Dermis blood vessel endothelial cell (primary cell): ENCODE data around the gene REXO4. TPM values are rescaled to one million over a fixed set of nuclear protein-coding genes. Genes with fewer than 3 reads are reported as not detected.
"Not testable (repeated sequence)": the region's sequence is repeated elsewhere in the genome, so short reads cannot be mapped to it uniquely, and the experiment has no call there.

ENCODE experiments used
- DNase-seq: peaks from one replicate; pipeline ENCODE4 v3.0.0; 2010
- total RNA-seq: library from RNA; depleted of rRNA; stranded (reverse); fragments of >200 nt; gene quantifications from 2 replicates; pipeline ENCODE4 v1.2.3, GENCODE V29; 2014

The REXO4 gene
- total RNA-seq, 1 donor from 2014 or later, result 16.2 TPM

DNA sequence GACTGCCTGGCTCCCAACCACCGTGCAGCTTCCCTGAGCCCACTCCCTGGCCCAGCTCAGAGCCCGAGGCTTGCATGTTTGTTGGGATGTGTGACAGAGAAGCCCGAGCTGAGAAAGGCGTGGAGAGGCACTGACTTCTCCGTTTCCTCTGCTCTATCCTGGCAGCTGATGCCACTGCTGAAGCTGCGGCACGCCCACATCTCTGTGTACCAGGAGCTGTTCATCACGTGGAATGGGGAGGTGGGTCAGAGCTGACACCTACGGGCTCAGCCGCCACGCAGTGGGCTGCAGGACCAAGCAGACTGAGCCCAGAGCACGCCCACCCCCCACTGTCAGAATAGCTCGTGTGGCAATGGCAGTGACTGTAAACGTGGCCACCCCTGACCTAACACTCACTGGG, 32.4 kb downstream of the REXO4 start:
- no peak for DNase-seq

DNA sequence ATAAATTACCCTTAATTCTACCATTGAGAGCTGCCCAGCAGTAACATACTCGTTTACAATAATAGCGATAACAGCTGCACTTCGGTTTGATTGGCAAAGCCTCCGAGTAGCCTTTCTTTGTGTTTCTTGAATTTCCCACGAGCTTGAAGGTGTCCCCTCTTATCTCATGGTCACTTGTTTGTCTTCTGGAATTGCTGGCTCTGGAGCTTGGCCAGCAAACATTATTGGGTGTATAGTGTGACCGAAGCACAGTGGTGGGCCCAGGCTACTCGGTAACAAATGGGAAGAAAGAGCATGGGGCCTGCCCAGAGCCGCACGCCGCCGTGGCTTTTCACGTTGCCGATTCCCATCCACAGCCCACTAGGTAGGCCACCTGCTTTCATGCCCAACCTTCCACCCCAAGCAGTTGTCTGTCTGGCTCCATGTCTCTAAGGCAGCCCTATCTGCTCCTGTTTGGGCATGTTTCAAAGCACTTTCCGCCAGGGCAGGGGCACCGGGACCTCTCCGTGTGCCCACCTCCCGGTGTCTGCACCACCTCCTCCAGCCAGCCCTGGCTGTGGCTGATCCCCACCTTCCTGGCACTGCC, 33.0 kb downstream of the REXO4 start:
- DNase-seq, result no peak

DNA sequence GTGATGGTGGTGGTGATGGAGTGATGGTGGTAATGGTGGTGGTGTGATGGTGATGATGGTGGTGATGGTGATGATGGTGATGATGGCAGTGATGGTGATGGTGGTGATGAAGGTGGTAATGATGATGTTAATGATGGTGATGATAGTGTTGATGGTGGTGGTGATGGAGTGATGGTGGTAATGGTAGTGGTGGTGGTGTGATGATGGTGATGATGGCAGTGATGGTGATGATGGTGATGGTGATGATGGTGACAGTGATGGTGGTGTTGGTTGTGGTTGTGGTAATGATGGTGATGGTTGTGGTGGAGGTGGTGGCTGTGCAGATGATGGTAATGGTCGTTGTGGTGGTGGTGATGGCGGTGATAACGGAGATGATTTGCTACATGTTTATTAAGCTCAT, 34.4 kb downstream of the REXO4 start:
- no peak for DNase-seq

DNA sequence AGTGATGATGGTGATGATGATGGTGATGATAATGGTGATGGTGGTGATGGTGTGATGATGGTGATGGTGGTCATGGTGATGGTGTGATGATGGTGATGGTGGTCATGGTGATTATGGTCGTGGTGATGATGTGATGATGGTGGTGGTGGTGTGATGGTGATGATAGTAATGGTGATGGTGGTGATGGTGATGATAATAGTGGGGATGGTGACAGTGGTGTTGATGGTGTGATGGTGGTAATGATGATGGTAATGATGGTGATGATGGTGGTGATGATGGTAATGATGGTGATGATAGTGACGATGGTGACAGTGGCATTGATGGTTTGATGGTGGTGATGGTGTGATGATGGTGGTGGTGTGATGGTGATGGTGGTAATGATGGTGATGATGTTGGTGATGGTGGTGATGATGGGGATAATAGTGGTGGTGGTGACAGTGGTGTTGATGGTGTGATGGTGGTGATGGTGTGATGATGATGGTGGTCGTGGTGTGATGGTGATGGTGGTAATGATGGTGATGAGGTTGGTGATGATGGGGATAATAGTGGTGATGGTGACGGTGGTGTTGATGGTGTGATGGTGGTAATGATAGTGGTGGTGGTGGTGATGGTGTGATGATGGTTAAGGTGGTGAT, 35.2 kb downstream of the REXO4 start:
- no peak for DNase-seq

DNA sequence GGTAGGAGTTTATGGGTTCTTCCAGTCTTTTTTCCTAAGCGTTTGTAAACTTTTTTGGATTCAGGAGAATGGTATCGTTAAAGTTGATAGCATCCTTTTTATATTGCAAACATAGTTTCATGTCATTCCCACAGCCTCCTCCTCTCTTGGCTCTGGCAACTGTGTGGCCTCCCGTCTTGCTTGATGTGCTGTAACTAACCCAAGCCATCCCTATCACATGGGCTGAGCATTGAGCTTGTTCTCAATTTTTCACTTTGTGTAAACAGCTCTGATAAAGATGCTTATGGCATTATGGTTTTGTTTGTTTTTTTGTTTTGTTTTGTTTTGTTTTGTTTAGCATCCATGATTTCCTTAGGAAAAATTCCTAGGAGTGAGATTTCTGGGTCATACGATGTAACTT, 37.1 kb downstream of the REXO4 start:
- no peak for DNase-seq

DNA sequence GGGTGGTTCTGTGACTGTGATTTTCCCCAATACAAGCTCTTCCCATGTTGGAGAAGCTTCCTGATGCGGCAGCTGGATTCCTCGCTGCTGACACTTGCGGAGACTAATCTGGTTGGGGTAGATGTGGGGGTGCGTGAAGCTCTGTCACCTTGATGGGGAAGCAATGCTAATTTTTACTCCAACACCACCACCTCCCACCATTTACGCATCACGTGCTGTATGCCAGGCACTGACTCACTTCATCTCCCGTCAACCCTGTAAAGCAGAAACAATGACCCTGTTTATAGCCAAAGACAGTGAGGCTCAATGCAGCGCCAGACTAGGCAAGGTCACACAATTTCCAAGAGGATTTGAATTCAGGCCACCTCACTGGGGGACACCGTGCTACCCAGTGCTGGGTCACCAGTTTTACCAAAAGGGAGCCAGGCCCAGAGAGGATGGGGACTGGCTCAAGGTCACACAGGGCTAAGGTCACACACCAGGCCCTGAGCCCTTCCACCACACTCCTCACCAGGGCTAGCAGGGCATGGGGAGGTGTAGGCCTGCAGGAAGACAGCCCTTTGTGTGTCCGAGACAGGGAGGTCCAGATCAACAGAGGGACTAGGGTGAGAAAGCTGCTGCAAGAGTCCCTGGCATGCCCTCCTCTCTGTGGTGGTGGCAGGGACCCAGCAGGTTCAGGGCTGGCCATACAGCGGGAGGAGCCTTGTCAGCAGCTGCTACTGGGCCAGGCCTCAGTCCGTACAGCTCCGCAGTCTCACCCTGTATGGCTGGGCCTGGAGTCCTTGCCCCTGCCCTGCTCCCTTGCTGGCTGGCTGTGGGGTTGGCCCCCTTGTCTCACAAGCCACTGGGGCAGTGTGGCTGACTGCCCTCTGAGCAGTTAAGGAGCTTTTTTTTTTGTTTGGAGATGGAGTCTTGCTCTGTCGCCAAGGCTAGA, 38.4 kb downstream of the REXO4 start:
- DNase-seq, result peak; percentile 19

DNA sequence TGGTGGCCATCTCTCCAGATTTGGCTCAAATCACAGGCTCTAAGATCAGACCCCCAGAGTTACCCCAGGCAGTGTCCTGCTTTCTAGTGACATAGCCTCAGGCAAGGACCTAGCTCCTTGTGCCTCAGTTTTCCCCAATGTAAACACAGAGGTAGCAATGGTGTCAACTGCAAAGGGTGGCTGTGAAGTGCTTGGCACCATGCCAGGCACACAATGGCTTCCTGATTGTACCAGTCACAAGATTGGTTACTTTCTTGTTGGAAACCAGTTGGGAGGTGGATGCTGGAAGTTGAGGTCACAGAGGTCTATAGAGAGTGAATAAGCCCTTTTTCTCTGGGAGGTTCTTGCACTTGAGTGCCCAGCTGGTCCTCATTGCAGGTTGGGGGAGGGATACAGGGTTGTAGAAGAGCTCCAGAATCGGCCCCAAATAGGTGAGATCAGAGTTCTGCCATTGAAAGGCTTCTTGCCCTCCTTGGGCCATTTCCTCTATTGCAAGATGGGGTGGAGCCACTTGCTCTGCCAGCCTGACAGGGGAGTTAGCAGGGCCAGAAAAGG, 39.3 kb downstream of the REXO4 start:
- DNase-seq, result peak; percentile 13

DNA sequence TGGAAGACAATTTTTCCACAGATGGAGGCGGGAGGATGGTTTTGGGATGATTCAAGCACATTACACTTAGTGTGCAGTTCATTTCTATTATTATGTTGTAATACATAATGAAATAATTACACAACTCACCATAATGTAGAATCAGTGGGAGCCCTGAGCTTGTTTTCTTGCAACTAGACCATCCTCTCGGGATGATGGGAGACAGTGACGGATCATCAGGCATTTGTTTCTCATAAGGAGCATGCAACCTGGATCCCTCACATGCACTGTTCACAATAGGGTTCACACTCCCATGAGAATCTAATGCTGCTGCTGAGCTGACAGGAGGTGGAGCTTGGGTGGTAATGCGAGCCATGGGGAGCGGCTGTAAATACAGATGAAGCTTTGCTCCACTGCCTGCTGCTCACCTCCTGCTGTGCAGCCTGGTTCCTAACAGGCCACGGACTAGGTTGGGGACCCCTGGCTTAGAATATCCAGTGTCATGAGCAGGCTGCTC, 40.0 kb downstream of the REXO4 start:
- no peak for DNase-seq

DNA sequence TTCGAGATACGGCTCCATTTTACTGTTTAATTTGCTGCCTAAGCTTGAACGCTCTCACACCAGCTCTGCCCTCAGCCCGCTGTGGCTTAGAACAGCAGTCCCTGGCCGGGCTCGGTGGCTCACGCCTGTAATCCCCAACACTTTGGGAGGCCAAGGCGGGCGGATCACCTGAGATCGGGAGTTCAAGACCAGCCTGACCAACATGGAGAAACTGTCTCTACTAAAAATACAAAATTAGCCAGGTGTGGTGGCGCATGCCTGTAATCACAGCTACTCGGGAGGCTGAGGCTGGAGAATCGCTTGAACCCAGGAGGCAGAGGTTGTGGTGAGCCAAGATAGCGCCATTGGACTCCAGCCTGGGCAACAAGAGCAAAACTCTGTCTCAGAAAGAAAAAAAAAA, 40.5 kb downstream of the REXO4 start:
- not testable (repeated sequence) for DNase-seq

DNA sequence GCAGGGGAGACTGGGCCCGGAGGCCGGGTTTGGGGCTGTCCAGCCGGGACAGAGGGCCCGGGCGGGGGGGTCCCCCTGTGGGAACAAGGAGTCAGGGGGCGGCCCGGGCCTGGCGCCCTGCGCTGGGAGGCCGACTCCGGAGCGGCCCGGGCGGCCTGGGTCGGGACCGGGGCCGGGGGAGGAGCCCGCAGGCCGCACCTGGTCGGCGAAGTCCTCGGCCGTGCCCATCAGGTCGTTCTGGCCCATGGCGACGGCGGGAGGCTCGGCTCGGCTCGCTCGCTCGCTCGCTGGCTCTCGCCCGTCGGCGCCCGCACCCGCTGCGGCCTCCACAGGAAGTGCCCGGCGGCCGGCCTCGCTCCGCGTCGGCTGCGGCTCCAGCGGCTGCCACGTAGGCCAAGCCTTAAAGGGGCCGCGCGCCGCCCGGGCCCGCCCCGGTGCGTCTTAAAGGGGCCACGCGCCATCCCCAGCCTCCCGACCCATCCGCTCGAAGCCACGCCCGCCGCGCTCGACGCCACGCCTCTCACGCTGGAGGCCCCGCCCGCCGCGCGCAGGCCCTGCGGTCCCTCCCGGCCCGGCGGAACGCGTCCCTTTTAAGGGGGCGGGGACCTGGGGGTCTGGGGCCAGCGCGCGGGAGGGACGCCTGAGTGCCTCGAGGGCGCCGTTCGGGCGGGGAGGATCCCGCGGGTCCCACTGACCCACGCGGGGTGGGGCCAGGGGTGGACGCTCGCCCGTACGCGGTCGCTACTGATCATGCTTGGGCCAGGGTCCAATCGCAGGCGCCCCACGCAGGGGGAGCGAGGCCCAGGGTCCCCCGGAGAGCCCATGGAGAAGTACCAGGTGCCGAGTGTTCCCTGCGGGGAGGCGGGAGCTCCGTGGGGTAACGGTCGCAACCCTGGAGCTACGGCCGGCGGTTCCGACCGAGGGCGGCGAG, 41.8 kb downstream of the REXO4 start, which contains the start of the genes STKLD1 and SURF4:
TSS of gene STKLD1 (plus strand) at position 643 of the 931 bp plus-strand sequence. CDS start at position 751, 108 bp downstream.
TSS of gene SURF4 (minus strand) at position 337 of the 931 bp plus-strand sequence. CDS start at position 246, 91 bp downstream.
- peak; percentile 98 for DNase-seq

DNA sequence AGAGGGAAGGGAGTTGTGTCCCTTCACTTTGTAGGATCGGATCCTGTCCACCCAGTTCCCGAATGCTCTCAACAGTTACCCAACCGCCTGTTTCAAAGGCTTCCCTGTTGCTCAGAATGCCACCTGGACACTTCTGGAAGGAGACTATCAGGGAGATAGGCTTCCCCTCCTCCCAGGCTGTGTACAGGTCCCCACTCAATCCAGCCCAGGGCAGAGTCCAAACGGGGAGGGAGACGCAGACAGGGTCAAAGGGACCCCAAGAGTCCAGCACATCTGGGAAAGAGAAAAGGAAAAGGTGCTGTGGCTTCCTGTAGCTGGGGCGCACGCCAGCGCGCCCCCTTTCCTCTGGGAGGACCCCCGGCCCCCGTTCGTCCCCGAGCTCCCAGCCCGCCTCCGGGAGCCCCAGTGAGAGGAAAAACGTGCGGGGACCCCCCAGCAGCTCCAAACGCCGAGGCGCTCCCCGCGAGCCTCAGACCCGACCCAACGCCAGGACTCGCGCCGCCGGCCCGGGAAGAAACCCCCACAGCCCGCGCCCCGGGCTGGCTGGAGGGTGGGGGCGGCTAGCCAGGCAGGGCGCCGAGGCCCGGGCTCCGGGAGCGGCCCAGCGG, 42.6 kb downstream of the REXO4 start:
- peak; percentile 55 for DNase-seq

DNA sequence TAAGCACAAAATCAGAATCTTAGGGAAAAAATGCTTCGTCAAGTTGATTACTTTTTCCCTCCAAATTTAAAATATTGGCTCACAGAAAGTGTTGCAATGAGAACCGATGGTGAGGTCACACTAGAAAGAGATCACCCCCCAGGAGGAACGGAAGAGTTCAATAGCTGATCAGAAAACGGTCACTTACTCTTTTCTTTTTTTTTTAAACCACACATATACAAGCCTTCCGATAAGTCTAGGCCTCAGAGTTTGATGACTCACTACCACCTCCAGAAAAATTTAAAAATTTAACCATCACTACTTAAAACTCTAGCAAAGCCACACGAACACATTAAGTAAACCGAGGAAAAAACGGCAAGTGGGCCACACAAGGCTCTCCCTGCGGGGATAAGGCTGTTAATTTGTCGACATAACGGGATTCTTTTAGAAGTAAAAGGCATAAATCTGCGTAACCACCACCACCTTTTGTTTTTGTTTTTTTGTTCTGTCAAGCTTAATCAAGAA, 43.1 kb downstream of the REXO4 start:
- peak; percentile 44 for DNase-seq

DNA sequence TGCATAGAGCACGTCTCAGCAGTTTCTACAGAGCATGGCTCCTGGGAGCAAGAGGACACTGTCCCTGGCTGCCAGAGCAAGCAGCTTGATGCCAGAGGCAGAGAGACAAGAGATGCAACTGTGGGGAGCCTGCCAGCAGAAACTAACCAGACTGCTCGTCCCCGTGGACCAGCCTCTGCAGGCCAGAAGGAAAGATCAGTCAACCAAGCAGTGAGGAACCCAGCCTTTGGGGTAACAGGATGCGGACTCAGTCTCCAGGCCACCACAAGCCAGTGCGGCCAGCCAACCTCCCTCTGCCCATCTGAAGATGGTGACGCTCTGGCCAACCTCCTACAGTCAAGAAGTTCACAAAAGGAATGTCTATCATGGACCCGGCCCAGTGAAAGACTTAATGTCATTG, 45.7 kb downstream of the REXO4 start:
- DNase-seq, result no peak

DNA sequence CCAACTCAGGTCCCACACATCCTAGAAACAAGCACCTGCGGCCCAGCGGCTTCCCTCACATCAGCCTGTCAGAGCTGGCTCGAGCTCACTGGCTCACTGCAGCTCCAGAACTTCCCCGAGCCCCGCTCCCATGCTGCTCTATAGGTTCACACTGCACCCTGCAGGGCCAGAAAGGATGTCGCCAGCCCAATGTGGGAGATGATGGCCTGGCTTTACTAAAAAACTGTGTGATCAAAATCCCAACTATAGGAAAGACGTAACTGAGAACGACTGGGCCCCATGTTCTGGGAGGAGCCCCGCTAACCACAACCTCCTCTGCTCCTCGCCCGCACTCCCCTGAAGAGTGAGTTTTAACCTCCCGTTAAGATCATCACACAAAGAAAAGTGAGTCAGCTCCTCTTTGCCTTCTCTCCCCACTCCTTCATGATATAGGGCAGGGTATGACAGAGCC, 46.5 kb downstream of the REXO4 start:
- DNase-seq, result no peak

DNA sequence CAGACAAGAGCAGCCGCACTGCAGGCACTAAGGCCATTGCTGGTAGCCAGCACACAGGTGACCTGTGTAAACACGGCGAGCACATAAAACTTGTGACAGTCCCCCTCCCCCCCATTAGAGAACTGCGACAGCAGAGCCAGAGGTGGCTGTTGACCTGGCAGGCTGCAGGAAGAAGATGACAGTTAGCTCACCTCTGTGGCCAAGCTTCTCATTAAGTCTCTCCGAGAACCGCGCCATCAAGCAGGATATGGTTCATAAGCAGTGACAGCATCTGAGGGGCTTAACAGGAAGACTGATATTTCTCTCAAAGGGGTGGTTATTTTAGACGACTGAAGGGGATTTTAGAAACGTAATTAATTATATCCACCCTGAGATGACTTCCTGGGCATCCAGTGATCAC, 47.1 kb downstream of the REXO4 start:
- no peak for DNase-seq

DNA sequence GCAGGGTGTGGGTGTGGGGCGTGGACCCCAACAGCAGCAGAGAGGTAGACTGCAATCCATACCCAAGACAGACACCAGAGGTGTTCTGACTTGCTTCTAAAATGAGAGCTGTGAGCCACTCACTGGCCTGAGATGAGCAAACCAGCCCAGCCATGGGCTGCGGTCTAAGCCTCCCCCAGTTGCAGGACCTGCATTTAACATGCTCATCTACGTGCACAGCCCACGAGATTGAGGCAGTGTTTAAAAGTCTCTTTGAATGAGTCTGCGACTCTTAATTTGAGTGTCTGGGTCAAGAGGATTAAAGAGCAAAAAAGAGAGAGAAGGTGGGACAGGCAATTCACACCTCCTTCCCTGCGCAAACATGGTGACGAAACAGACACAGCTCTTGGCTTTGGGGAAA, 47.9 kb downstream of the REXO4 start:
- DNase-seq, result no peak

DNA sequence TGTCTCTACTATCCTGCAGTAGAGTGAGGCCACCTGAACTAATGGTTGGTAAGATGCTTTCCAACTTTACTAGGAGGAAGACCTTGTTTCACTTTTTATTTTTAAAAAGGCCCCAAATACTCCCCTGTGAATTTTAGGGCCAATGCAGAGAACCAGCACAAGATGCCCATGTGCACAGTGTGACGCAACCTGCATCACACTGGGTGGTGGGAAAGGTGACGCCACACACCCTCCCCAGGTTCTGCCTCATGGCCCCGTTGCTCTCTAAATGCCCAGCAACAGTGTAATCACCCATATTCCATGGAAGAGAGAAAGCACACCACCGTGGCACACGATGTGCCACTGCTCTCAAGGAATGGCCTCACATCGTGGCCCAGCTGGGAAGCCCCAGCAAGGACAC, 48.4 kb downstream of the REXO4 start:
- no peak for DNase-seq

DNA sequence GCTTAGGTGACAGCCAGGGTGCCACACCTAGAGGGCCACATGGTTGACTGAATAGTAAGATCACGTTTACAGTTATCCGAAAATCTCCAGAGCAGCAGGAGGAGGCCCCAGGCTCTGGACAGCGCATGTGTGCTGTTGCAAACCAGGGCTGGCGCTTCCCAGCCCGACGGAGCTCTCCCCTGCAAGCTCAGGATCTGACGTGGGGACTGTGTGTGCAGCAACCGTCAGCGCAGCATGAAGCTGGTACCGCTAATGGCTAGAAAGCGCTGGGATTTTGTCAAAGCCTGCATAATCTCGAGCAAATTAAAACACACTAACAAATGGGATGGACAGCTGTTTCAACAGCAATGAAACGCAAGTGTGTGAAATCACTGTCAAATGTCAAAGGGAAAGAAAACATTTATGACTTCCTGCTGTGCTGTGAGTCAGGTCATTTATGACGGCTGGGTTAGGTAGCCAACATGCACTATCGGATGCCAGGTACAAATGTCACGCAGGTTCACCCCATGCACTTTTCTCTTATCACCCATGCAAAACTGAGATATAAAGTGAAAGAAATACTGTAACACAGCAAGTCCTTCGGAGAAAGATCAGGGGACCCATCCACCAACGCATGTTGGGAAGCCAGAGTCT, 49.4 kb downstream of the REXO4 start:
- peak; percentile 52 for DNase-seq

DNA sequence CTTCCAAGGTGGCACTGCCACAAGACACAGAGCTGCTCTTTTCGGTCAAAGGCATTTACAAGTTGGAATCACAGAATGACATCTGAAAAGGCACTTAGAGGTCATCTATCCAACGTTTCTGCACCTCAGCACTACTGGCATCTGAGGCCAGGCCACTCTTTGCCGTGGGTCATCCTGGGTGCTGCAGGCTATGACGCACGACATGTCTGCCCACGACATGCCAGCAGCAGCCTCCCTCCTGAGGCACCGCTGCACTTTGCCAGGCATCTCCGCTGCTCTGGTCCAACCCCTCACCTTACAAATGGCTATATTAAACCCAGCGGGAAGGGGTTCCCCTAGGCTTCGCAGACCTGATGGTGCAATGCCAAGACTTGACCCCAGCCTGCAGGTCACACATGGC, 50.0 kb downstream of the REXO4 start:
- DNase-seq, result no peak

DNA sequence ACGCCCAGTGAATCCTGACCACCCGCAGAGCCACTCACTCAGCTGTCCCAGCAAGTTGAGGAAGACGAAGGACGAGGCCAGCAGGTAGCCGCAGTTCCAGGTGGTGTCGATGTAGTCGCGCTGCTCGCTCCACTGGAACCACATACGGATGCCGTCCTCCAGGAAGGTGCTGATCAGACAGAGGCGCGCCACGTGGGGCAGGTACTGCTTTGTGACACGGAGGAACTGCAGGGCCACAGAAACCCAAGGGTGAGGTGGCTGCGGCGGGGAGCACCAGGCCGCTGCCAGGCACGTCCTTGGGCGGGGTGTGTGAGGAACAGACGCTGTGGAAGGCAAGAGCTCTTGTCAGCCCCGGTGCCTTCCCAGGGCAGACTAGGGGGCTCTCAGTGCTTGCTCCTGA, 50.6 kb downstream of the REXO4 start:
- no peak for DNase-seq

DNA sequence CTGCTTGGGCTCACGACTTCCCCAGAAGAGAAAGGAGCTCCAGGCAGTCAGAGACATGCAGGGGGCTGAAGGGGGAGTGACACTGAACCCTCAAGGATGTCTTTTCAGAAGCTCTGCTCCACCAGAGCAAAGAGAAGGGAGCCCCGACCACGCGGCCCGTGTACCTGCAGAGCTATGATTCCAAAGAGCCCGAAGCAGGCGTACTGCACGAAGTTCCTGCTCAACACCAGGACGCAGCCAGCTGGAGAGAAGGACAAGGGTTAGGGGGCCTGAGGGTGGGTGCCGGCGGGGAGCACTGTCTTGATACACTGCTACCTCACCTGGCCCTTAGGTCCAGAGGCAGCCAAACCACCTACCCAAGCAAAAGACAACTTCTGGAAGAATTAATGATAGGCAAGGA, 51.4 kb downstream of the REXO4 start:
- DNase-seq, result no peak
